Ovary (tissue), 9 donors: ENCODE results near the gene OPN1LW. TPM values are rescaled to one million over a fixed set of nuclear protein-coding genes. Genes with fewer than 3 reads are reported as not detected.
A peak's percentile ranks its signal among the peaks of the same experiment; 100 is the strongest.

ENCODE experiments used
- DNase-seq, 5 donors: peaks; one replicate each; pipeline ENCODE4 v3.0.0-alpha.2; 2019 to 2020
- H3K27ac ChIP-seq, 2 donors: fragments of 200-600 bp; one replicate each; pipeline versions ENCODE4 v1.5.1 to v1.8.0; 2019 to 2022
- H3K27me3 ChIP-seq: fragments of 200-600 bp; one replicate; pipeline ENCODE4 v1.8.0; 2022
- H3K36me3 ChIP-seq: fragments of 200-600 bp; sonication (generic); one replicate; pipeline ENCODE4 v1.5.1; 2019
- H3K4me1 ChIP-seq: one replicate; pipeline ENCODE4 v1.8.1; 2013; ENCODE audit warnings: mild to moderate bottlenecking, moderate library complexity; ENCODE audit not compliant: insufficient read depth
- H3K4me3 ChIP-seq: fragments of 200-600 bp; sonication (generic); one replicate; pipeline ENCODE4 v1.5.1; 2017
- H3K9me3 ChIP-seq, 2 donors: fragments of 200-600 bp in 1 of 2; sonication (generic) in 1 of 2; one replicate each; pipeline versions ENCODE4 v1.5.1 to v1.8.1; 2013 to 2019; ENCODE audit warnings: mild to moderate bottlenecking in 1 of 2, moderate library complexity in 1 of 2
- CTCF ChIP-seq, 3 donors: fragments of 450-650 bp in 2 of 3; fragments of 200-600 bp in 1 of 3; IDR thresholded peaks; one replicate each; pipeline versions ENCODE4 v1.5.1 to v1.8.0; 2016 to 2022; ENCODE audit warnings: antibody characterized with exemption in 3 of 3, mild to moderate bottlenecking in 1 of 3
- EP300 ChIP-seq: sonication (generic); formaldehyde crosslinking; IDR thresholded peaks from one replicate; pipeline ENCODE4 v1.6.1; 2017; ENCODE audit warnings: antibody characterized with exemption
- POLR2A ChIP-seq: fragments of 450-650 bp; IDR thresholded peaks from one replicate; pipeline ENCODE4 v1.6.1; 2017; ENCODE audit warnings: antibody characterized with exemption, mild to moderate bottlenecking, moderate library complexity
- WGBS, 3 donors: extraction: QIAGEN DNeasy Blood & Tissue Kit in 1 of 3; methylation state at CpG; one replicate each; pipeline versions ENCODE4 v1.1.5 to v1.1.7; 2013 to 2017; 5-methylcytosine and 5-hydroxymethylcytosine counted together
- intact Hi-C, 4 donors: fragments of 100-400 bp; cut with DNase I; formaldehyde crosslinking; loops; one replicate each; pipeline versions ENCODE4 v1.11.0 to v1.15.1; 2022 to 2023
- polyA plus RNA-seq, 2 donors: library from polyadenylated mRNA; stranded (reverse); fragments of 200-250 nt in 1 of 2; fragments of 350-450 nt in 1 of 2; fragmentation: Illumina TruSeq in 1 of 2; extraction: RNeasy Lipid Tissue Mini Kit (QIAGEN cat#74804) in 1 of 2; gene quantifications; one replicate each; pipeline ENCODE4 v1.2.3, GENCODE V29; 2013 to 2014
- total RNA-seq, 7 donors: library from RNA; depleted of rRNA in 2 of 7; stranded (reverse); fragments of >200 nt in 2 of 7; fragmentation: NEBNext Ultra II Directional in 3 of 7; extraction: Animal tissue kit (Norgen Biotek cat#: 25700) in 3 of 7; gene quantifications; one replicate each; pipeline versions ENCODE4 v1.1.0 to v1.2.4, GENCODE V29; 2016 to 2023
- donor health status: DM: no; HTN: no; CAD: no; lungs with moderate emphysema.
- donor health status: DM: no; HTN: no; CAD: no.
- donor health status: Bipolar disorder and iron deficiency.
- donor health status: DM: yes; HTN: yes; CAD: no.
- donor health status: DM: no; HTN: no; CAD: no.
- donor health status: DM: yes; HTN: yes; CAD: no.

The OPN1LW gene
- total and polyA plus RNA-seq, 9 donors = not detected

DNA sequence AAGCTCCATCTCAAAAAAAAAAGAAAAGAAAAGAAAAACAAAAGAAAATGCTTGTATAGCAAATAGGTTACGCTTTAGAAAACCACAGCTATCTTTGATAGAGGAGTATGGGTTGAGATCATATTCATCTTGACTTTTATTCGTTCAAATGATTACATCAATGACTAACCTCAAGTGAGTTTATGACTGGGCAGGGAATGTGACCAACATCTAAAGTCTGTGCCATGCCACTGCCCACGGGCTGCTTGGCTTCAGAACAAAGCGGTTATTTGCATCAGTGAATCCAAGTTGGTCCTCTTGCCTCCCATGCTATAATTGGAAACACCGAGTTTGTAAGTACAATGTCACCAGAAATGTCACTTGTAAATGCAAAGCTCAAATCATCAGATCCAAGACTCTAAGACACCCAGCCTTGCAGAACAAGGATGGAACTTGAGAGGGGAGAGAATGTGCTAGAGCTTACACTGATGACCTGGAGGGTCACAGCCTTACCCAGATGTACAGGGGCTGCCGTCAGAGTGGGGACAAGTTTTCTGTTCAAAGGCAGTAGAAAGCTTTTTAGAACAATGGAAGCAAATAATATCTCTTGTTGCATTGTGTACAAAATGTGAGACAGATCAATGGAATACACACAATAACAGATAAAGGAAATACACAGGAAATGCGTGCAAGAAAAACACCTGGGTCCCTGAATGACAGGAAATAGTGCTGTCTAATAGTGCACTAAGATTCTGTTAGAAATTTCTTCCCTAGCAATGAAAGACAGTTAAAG is 8.4 kb upstream of the OPN1LW start:
- Histone ChIP-seq H3K4me1 (no peaks in the 10 kb centered on the region), H3K27me3 (no peaks in the 10 kb centered on the region), H3K36me3 (no peaks in the 10 kb centered on the region), H3K27ac (no peak overlapping the region), H3K9me3 (no peaks in the 10 kb centered on the region), H3K4me3 (no peak overlapping the region)
- WGBS, 3 donors = 76 to 77% (median 77%) methylated on average over 7 of the region's 7 CpGs
- no peak for DNase-seq
- TF ChIP-seq CTCF (IDR thresholded peaks at IDR 0.05) (no peak), EP300 (no peak), POLR2A (no peak)
- intact Hi-C loops = no loop called here

DNA sequence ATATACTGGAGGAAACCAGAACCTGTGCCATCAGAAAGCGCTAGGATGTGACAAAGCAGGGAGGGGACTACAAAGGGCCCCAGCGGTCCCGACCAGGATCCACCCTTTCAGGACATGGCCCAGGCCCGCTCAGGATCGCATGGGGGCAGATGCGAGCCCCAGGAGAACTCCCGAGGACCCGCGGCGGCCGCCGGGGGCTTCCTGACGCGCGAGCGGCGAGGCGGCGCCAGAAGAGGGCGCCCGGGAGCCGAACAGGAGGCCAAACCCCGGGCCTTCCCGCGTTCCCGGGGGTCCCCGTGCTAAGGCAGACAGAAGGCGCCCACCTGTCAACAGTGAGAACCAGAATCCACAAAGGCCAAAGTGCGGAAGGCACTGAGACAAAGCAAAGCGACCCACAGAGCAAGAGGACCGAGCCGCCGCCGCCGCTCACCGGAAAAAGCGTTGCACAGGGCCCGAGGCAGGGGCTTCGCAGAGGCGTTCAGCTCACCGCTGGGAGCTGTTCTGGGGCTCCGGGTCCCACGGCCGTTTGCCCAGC is 7.3 kb upstream of the OPN1LW start:
- Histone ChIP-seq H3K27ac (peak overlapping the region in 1 of 2 donors; percentile 34), H3K4me1 (no peaks in the 10 kb centered on the region), H3K36me3 (no peaks in the 10 kb centered on the region), H3K4me3 (peak overlapping the region; percentile 31), H3K27me3 (no peaks in the 10 kb centered on the region), H3K9me3 (no peaks in the 10 kb centered on the region)
- TF ChIP-seq CTCF (IDR thresholded peaks at IDR 0.05) = peak; percentile 75 to 81 (median 79)
- no peak for TF ChIP-seq EP300
- WGBS, 3 donors = 16 to 24% (median 20%) methylated on average over 44 of the region's 44 CpGs
- peak; percentile 67 to 85 (median 78) for DNase-seq
- intact Hi-C loops = no loop called here

GRCh38 chrX:154138857-154139256 is 5.2 kb upstream of the OPN1LW start:
- no peaks in the 10 kb centered on the region for H3K36me3 ChIP-seq
- no peaks in the 10 kb centered on the region for H3K9me3 ChIP-seq
- H3K27me3 ChIP-seq = no peaks in the 10 kb centered on the region
- intact Hi-C loops = no loop called here
- no peak overlapping the region for H3K4me3 ChIP-seq
- DNase-seq = no peak
- H3K27ac ChIP-seq = no peak overlapping the region
- H3K4me1 ChIP-seq = no peaks in the 10 kb centered on the region
- TF ChIP-seq CTCF (IDR thresholded peaks at IDR 0.05) (no peak), EP300 (no peak), POLR2A (no peak)
- WGBS, 3 donors = 80 to 87% (median 85%) methylated on average over 10 of the region's 10 CpGs

DNA sequence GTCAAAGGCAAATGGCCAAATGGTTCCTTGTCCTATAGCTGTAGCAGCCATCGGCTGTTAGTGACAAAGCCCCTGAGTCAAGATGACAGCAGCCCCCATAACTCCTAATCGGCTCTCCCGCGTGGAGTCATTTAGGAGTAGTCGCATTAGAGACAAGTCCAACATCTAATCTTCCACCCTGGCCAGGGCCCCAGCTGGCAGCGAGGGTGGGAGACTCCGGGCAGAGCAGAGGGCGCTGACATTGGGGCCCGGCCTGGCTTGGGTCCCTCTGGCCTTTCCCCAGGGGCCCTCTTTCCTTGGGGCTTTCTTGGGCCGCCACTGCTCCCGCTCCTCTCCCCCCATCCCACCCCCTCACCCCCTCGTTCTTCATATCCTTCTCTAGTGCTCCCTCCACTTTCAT is 3.8 kb upstream of the OPN1LW start:
- no peak for DNase-seq
- no peaks in the 10 kb centered on the region for H3K9me3 ChIP-seq

More for the DNA sequence above, 3.8 kb upstream of the OPN1LW start:
- H3K27ac ChIP-seq = no peak overlapping the region
- intact Hi-C loops = no loop called here
- H3K27me3 ChIP-seq = no peaks in the 10 kb centered on the region
- TF ChIP-seq CTCF (IDR thresholded peaks at IDR 0.05) (no peak), EP300 (no peak), POLR2A (no peak)
- 82 to 89% (median 82%) methylated on average over 12 of the region's 12 CpGs for WGBS, 3 donors
- H3K4me3 ChIP-seq = no peak overlapping the region
- no peaks in the 10 kb centered on the region for H3K36me3 ChIP-seq
- H3K4me1 ChIP-seq = no peaks in the 10 kb centered on the region
